ENCODE results near the gene SGPL1.
"Not testable (repeated sequence)": the region's sequence is repeated elsewhere in the genome, so short reads cannot be mapped to it uniquely, and the experiment has no call there.

Gene SGPL1

DNA sequence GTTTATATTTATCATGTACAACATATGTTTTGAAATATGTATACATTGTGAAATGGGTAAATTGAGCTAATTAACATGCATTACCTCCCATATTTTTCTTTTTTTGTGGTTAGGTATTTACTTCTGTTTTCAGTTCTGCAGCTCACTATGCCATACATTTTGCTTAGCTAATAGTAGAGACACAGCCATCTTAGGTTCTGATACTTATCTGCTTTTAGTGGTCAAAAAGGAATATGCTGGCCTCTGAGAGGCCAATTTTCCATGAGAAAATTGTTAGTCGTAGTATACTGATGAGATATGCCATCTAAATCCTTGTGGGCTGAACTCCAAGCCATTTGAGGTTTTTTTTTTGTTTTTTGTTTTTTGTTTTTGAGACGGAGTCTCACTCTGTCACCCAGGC is 31.0 kb downstream of the SGPL1 start:
- DNase-seq = no peak

DNA sequence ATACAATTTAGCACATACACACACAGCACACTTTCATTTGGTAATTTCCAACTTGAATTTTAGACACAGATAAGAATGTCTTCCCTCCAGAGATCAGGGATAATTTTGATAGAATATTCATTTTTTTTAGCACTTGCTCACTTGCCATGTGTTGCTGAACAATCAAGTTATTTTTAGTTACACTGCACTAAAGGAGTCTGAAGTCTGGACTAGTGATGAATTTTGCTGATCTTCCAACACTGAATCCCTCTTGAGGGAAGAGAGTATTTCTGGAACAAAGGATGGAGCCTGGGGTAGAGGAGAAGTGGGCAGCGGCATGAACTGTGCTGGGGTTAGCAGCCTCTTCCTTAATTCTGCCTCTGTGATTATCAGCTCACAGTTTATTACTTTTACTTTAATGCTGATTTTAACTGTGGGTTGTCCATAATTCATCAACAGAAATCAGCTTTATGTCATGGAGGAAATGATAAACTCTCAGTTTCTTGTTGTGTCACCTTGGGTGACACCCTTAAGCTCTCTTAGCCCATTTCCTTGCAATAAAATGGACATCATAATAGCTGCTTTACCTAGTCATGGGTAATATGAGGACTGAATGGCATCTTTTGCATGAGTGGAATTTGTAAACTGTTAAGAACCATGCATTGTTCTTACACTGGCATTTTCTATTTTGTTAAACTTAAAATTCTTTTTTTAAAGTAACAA is 32.1 kb downstream of the SGPL1 start:
- no peak for DNase-seq

DNA sequence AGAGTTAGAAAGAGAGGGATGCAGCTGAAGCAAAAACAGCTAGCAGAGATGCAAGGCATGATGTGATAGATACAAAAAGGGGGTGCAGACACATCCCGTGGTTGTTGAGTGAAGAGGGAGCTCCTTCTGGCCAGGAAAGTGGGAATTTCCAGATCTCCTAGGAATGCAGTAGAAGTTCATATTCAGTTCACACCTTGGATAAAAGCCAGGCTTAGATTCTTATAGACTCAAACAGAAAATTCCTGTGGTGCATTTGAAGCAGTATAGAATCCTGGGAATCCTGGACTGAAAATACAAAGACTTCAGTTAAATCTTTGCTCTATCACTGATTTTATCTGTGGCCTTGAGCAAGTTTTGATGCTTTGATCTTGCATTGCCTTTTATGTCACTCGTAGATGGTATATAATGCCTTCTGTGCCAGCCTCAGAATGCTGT is 33.9 kb downstream of the SGPL1 start:
- no peak for DNase-seq

DNA sequence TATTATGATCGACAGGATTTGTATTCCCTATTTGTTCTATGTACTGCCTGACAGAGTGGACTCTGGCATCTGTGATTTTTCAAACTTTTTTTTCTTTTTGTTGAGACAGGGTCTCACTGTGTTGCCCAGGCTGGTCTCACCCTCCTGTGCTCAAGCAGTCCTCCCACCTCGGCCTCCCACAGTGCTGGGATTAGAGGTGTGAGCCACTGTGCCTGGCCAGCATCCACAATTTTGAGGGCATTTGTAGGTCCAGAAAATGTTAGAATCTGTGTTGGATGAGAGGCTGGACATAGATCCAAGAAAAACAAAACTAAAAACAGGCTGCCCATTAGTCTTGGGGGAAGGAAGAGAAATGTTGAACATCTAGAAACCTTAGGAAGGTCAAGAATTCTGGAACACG is 34.3 kb downstream of the SGPL1 start:
- no peak for DNase-seq

DNA sequence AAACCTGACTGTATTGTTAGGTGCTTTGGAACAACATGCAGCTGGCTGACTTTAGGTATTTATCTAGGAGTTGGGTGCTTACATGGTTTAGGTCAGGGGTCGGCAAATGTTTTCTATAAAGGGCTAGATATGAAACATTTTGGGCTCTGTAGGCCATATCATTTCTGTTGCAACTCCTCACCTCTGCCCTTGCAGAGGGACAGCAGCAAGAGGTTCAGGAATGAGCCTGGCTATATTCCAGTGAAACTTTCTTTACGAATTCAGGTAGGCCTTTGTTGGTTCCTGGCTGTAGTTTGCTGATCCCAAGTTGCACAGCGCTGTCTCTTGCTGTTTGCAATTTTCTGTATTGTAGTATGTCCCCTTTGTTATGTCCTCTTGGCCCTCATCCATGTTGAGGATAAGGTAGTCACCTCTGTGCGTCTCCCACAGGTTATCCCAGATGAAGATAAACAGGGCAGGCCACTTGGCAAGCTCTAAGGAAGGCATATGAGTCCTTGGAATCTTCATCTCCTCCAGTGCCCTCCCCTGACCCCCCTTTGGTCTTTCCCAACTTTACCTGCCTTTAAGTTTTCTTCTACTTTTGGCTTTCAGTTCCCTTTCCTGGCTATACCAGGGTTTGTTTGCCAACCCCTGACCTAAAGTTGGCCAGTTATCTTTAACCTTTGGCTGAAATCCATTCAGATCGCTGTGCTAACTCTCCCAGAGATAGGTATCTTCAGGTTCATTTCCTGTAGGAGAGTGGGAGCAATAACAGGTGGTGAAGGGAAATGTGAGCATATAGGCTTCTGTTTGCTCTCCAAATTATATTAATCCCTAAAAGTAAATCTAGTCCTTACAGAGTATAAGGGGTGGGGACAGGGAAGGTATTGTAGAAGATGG is 36.1 kb downstream of the SGPL1 start:
- DNase-seq = no peak

DNA sequence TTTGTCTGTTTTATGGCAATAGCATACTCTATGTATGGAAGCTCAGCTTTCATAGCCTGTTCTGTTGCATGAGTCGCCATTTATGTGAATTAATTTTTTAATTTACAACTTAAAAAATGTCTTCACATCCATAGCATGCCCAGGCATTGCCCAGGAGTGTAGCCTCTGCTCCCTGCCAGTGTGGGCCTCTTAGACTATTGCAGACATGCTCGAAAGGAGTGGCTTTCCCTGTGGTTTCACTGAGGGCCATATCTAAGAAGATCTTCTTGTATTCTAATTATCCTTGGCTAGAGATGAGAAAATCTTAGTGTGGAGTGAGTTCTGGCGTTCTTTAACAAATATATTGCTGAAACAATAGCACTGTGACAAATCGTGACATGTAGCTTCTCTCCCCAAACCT is 37.3 kb downstream of the SGPL1 start:
- DNase-seq = no peak

DNA sequence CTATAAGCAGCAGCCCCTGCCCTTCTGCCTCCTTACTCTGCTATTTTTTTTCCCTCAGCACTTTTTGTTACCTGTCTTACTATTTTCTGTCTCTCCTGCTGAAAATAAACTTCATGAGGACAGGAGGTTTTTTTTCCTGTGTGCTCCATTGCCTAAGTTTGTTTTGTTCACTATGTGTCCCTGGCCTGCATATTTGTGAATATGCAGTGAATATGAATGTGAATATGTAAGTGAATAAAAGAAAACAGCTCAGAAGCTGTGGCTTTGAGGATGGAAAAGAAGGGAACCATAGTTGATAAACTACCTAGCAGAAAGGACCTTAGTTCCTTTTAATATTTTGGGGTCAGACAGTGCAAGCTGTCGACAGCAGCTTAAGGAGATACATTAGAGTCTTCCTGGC is 37.7 kb downstream of the SGPL1 start:
- no peak for DNase-seq

DNA sequence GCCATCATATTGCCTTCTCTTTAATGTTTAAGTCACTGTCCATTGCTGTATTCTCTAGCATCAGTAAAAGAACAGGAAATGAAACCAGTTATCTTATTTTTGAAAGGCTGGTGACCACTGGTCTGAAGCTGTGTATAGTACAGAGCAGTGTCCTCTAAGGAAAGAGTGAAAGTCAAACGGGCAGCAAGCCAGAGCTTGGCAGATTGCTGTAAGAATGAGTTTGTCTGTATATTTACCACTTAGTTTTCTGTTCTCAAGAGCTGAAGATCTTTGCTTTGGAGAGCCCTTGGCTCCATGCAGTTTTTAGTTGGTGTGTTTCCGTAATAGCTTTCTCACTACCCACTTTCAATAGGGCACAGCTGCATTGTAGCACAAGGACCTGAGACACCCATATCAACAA is 40.7 kb downstream of the SGPL1 start:
- DNase-seq = no peak

DNA sequence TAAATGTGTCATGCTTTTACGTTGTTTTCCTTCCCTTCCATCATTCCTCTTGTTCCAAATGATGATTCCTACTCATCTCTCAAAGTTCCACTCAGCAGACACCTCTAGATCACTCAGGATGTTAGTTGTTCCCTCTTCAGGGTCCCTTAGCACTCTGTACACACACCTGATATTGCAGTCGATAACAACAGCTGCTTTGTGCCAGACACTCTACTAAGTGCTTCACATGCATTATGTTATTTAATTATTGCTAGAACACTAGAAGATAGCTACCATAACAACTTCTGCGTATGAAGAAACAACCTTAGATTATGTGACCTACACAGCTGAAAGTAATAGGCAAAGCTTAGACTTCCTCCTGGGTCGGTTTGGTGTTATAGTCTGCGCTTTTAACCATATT is 43.0 kb downstream of the SGPL1 start:
- no peak for DNase-seq

DNA sequence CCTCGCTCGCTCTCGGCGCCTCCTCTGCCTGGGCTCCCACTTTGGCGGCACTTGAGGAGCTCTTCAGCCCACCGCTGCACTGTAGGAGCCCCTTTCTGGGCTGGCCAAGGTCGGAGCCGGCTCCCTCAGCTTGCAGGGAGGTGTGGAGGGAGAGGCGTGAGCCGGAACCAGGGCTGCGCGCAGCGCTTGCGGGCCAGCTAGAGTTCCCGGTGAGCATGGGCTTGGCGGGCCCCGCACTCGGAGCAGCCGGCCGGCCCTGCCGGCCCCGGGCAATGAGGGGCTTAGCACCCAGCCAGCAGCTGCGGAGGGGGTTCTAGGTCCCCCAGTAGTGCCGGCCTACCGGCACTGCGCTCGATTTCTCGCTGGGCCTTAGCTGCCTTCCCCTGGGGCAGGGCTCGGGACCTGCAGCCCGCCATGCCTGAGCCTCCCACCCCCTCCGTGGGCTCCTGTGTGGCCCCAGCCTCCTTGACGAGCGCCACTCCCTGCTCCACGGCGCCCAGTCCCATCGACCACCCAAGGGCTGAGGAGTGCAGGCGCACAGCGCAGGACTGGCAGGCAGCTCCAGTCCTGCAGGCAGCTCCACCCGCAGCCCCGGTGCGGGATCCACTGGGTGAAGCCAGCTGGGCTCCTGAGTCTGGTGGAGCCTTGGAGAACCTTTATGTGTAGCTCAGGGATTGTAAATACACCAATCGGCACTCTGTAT is 45.9 kb downstream of the SGPL1 start:
- DNase-seq = not testable (repeated sequence)

DNA sequence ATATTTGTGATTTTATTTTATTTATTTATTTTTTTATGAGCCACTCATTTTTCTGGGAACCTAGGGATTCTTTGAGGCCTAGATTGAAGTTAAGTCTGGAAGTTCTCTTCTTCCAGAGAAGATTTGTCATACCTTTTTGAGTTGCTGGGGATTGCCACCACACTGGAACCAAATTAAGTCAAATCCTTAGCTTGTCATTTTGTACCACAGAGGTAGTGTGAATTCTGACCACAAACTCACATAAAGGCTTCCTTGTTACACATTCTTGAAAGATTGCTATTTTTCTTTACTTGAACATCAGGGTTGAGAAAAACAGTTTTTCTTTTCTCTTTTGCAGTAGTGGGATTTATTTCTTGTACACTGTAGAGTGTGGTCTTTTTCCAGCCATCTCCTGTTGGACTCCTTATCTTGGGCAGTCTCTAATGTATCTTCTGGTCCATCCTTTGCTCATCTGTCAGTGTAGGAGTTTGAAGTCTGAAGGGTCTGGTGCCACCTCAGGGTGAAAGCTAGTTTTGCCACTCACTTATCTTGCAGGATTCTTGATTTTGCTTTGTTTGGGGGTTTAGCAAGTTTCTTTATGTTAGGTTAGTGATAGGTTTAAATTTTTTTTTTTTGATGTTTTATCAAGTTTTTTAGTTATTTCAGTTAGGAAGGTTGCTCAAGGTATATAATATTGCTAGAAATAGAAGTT is 47.9 kb downstream of the SGPL1 start:
- DNase-seq = no peak

DNA sequence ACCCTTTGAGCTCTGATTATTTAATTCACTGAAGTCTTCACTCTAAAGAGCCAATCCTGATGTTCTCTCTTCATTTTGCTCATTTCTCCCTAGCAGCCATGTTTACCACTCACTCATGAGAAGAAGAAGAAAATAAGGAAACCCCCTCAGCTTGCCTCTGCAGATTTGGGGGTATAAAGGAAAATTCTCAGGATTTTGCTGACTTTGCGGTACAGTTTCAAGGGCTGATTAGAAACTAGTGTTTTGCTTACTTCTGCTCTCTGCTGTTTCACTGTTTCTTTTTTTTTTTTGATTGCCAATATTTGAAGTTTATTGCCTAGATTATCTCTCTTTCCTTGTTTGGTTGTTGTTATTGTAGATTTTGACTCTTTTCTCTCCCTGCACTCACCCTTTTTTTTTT is 49.2 kb downstream of the SGPL1 start:
- DNase-seq = no peak

DNA sequence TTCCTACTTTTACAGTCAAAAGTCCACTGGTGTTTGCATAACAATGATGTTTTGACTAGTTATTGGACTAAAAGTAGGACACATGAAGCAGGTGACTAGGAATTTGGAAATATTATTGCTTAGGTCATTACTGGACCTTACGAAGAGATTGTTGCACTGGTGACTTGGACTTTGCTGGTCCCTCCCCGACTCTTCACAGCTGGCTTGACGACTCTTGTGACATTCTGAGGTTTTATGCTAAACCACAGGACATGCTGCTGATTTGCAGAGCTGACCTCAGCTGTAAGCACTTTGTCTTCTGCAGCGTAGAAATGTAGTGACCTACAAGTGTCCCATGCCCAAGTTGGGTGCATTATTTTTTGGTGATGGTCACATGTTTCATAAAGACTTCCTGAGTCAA is 50.7 kb downstream of the SGPL1 start:
- no peak for DNase-seq

DNA sequence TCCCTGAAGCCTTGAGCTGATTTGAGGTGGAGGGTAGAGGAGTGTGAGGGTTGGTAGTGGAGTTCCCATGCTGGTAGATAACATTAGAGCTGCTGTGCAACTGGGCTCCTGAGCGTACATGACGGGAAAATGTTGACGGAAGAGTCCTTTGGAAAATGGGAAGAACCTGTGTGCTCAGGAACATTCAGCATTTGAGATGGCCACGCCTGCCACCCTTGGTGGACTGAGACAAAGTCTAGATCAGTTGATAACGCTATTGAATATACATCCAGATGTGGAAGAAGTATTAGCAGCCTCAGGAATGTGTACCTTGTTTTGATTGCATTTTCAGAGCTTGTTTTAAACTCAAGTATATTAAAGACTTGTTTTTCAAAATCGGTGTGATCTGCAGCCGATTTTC is 56.5 kb downstream of the SGPL1 start:
- no peak for DNase-seq

DNA sequence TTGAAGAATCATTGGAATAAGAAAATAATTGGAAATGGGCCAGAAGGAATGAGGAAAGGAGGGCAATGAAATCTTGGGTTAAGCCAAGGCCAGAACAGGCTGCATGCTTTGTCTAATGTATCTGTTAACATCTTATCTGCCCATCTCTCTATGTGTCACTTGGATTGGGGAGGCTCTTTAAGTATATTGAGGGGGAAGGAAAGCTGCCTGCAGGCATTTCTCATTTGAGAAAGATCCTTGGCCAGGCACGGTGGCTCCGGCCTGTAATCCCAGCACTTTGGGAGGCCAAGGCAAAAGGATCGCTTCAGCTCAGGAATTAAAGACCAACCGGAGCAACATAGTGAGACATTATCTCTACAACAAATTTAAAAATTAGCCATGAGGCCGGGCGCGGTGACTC is 58.3 kb downstream of the SGPL1 start:
- DNase-seq = no peak

DNA sequence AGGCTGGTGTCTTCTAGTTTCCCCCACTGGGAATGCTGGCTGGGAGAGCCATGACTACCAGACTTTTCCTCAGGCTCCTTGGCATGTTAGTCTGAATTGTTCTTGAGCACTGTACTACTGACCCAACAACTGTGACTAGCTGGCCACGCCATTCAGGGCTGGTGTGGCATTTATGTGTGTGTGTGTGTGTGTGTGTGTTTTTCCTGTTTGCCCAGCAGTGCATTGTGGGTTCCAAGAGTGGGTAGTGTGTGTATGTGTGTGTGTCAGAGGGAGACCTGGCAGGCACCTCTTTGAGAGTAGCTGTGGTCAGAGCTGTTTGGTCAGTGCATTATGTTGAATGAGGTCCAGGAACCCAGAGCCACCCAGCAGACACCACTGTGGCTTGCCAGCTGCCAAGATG is 63.5 kb downstream of the SGPL1 start:
- no peak for DNase-seq

DNA sequence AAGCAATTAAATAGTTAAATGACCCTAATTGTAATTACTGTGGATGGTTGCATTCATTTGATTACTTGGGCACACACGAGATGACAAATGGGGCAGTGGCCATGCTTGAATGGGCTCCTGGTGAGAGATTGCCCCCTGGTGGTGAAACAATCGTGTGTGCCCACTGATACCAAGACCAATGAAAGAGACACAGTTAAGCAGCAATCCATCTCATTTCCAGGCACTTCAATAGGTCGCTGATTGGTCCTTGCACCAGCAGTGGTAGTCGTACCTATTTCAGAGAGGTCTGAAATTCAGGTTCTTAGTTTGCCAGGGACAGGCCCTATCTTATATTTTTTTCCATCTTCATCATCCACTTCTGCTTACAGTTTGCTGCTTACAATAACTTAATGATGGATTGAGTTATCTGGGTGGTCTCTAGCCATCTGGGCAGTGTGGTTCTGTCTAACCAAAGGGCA is 64.4 kb downstream of the SGPL1 start:
- peak; percentile 53 for DNase-seq

DNA sequence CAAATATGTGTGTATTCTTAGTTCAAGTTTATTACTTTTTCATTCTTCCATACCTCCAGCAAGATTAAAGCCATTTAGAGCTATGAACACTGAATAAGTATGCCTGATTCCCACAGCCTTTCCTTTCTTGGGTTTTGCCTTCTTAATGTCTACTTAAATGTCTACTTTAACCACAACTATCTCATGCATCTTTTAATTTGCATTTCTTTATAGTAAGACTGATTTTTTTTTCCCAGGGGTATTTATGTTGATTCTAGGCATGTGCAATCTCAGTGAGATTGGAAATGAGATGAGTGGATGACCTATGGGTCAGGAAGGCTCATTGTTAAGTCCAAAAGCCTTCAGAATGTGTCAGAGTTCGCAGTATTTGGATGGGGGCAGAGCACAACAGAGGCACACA is 69.0 kb downstream of the SGPL1 start:
- no peak for DNase-seq

DNA sequence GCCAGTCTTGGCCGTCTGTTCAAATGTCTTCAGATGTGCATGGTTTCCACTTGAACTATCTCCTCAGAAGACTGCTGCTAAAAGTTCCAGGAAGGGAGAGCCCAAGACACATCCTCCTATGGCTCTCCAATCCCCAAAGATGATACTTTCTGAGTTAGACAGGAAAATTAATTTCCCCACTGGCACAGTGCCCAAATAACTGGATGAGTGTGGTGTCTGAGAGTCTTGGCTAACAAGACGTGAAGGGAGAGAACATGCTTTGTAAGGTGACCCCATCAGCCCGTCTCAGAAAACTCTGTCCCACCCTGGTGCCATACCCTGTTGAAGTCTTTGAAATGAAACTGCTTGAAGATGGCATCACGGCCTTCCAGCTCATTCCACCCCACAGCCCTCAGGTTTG is 69.7 kb downstream of the SGPL1 start:
- DNase-seq = no peak

DNA sequence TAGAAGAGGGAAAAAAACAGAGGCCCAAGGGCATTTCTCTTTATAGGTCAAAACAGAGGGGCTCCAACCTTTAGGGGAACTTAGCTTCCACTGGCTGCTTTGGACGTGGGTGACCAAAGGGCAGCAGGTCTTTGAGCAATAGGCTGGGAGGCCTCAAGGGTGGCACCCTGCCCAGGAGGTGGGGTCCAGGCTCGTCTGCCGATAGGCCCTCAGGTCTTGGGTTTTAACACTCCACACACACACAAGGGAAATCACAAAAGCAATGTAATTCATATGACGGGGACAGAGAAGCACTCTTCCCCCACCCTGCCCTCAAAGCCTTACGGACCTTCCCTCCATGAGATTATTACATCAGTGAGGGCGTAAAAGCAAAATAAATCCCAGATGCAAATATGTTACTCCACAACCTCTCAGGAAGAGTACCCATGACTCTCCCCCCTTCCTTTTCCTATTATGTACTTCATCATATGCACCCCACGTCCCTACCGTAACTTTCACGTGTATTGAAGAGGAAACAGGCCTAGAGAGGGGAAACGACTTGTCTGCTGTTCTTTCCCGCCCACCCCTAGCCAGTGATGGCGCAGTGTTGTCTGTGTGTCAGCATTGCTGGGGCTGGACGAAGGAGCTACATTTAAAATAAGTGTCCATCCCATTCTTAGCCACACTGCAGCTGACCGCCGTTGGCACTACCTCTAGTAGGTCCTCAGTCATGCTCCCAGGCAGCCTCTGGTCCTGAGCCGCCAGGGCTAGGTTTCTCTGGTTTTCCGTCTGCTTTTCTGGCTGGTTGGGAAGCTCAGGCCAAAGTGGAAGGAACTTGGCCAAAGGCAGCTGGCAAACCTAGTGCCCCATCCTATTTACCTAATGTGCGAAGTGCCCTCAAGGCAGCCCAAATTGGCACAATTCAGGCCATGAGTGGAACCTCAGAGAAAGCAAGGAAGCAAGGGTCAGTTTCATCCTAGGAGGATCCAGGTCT is 70.5 kb downstream of the SGPL1 start:
- no peak for DNase-seq

DNA sequence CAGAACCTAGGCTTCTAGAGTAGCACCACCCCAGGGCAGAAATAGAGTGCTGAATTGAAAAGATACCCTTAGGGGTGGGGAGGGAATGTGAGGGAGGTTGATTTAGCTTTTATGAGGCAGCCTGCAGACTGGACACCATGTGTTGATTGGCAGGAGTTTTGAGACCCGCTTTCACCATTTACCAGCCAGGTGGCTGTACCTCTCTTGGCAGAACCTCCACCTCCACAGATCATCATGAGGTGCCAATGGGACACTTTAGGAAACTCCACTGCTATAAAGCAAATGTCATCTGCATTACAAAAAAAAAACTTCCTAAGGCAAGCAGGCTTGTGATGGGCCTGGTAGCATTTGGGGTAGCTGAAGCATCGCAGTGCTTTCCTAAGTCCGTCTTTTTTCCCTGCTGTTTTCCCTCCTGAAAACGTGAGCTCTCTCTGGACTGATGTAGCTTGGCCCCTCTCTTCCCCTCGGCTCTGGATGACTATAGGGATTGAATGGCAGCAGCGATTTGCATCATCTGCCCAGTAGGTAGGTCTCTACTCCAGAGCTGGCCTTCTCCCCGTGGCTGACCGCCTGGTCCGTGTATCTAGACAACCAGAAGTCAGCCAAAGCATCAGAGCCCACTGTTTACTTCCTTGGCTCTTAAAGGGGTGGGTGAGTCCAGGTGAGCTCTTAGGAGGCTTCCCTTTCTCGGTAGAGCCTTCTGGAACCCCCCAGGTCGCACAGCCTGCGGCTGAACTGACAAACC is 71.3 kb downstream of the SGPL1 start:
- DNase-seq = no peak
